IMR-90 (cell line): Measurements from ENCODE around the gene OR10H1. TPM values are rescaled to one million over a fixed set of nuclear protein-coding genes. Genes with fewer than 3 reads are reported as not detected.

Source experiments
- ATAC-seq: fragments of 200-7000 bp; cut with Tn5 transposase; 2 replicates; pipeline ENCODE4 v1.9.1; 2020; ENCODE audit warnings: low read depth, mild to moderate bottlenecking, moderate library complexity
- BruUV-seq: library from RNA; stranded (reverse); fragments of 400-500 nt; replicated peaks from 2 replicates; lab custom pipeline; 2021; lab: Mats Ljungman, UMichigan
- CTCF ChIA-PET: fragments of 300-600 bp; formaldehyde crosslinking; extraction: SDS; loops from one replicate; lab custom pipeline; 2021; ENCODE audit warnings: antibody characterized with exemption; lab: Yijun Ruan, JAX
- POLR2A ChIA-PET: fragments of 300-600 bp; sonication (Branson Sonifier 250); formaldehyde crosslinking; loops from one replicate; lab custom pipeline; 2022; ENCODE audit warnings: antibody characterized with exemption; ENCODE audit not compliant: unreplicated experiment; lab: Charles Lee
- DNase-seq: peaks from one replicate; pipeline ENCODE4 v3.0.0; 2013
- H2AFZ ChIP-seq: replicated peaks from 2 replicates; pipeline ENCODE3; 2013; ENCODE audit warnings: low read length, mild to moderate bottlenecking; ENCODE audit not compliant: poor library complexity
- H2AK5ac ChIP-seq: 2 replicates; pipeline ENCODE4 v1.6.1; 2013; ENCODE audit warnings: low read depth, low read length, inconsistent platforms
- H2AK9ac ChIP-seq: replicated peaks from 2 replicates; pipeline ENCODE3; 2013; ENCODE audit warnings: mild to moderate bottlenecking, low read depth, low read length, moderate library complexity; ENCODE audit not compliant: poor library complexity
- H2BK120ac ChIP-seq: 2 replicates; pipeline ENCODE4 v1.6.1; 2013; ENCODE audit warnings: low read depth, low read length, inconsistent platforms
- H2BK15ac ChIP-seq: 3 replicates; pipeline ENCODE4 v1.6.1; 2013; ENCODE audit warnings: low read depth, low read length, inconsistent platforms
- H2BK20ac ChIP-seq: 2 replicates; pipeline ENCODE4 v1.6.1; 2013; ENCODE audit warnings: low read depth, mild to moderate bottlenecking, inconsistent platforms, low read length, moderate library complexity
- H2BK5ac ChIP-seq: 2 replicates; pipeline ENCODE4 v1.6.1; 2013; ENCODE audit warnings: mild to moderate bottlenecking, low read depth, low read length, inconsistent platforms; ENCODE audit not compliant: poor library complexity, severe bottlenecking
- H3K14ac ChIP-seq: replicated peaks from 2 replicates; pipeline ENCODE4 v1.6.1; 2013; ENCODE audit warnings: low read depth, low read length, inconsistent platforms
- H3K18ac ChIP-seq: 2 replicates; pipeline ENCODE4 v1.6.1; 2013; ENCODE audit warnings: low read depth, low read length, control low read depth
- H3K23ac ChIP-seq: 2 replicates; pipeline ENCODE4 v1.6.1; 2013; ENCODE audit warnings: low read depth, low read length, inconsistent platforms
- H3K27ac ChIP-seq: 2 replicates; pipeline ENCODE4 v1.5.1; 2013; ENCODE audit warnings: mild to moderate bottlenecking, control low read depth, low read length; ENCODE audit not compliant: insufficient read depth
- H3K27me3 ChIP-seq: 2 replicates; pipeline ENCODE4 v1.6.1; 2013; ENCODE audit warnings: low read length; ENCODE audit not compliant: control insufficient read depth, insufficient read depth
- H3K36me3 ChIP-seq: 2 replicates; pipeline ENCODE4 v1.6.1; 2013; ENCODE audit warnings: low read length, mixed read lengths; ENCODE audit not compliant: control insufficient read depth, insufficient read depth
- H3K4ac ChIP-seq: 2 replicates; pipeline ENCODE4 v1.6.1; 2013; ENCODE audit warnings: low read depth, low read length, inconsistent platforms
- H3K4me1 ChIP-seq: 2 replicates; pipeline ENCODE4 v1.6.1; 2013; ENCODE audit warnings: low read length, mixed read lengths; ENCODE audit not compliant: control insufficient read depth, insufficient read depth
- H3K4me2 ChIP-seq: 2 replicates; pipeline ENCODE4 v1.6.1; 2013; ENCODE audit warnings: low read depth, mild to moderate bottlenecking, control low read depth, low read length, moderate library complexity
- H3K4me3 ChIP-seq: 2 replicates; pipeline ENCODE4 v1.5.1; 2013; ENCODE audit warnings: low read depth, mild to moderate bottlenecking, control low read depth, low read length, moderate library complexity; ENCODE audit not compliant: insufficient read depth
- H3K56ac ChIP-seq: 2 replicates; pipeline ENCODE4 v1.6.1; 2013; ENCODE audit warnings: low read length, inconsistent platforms; ENCODE audit not compliant: insufficient read depth; ENCODE audit errors: extremely low read depth
- H3K79me1 ChIP-seq, 2 experiments: 2 replicates each; pipeline ENCODE4 v1.6.1; 2013; ENCODE audit warnings: low read length in 2 of 2, inconsistent platforms in 1 of 2, low read depth in 1 of 2
- H3K9ac ChIP-seq: 2 replicates; pipeline ENCODE4 v1.6.1; 2013; ENCODE audit warnings: low read depth, low read length, control low read depth
- H3K9me1 ChIP-seq: 2 replicates; pipeline ENCODE4 v1.6.1; 2013; ENCODE audit warnings: low read length, inconsistent platforms; ENCODE audit not compliant: insufficient read depth
- H3K9me3 ChIP-seq: 2 replicates; pipeline ENCODE4 v1.6.1; 2013; ENCODE audit warnings: low read length; ENCODE audit not compliant: control insufficient read depth, insufficient read depth
- H4K20me1 ChIP-seq: 2 replicates; pipeline ENCODE4 v1.6.1; 2013; ENCODE audit warnings: low read length, inconsistent platforms; ENCODE audit not compliant: insufficient read depth
- H4K5ac ChIP-seq: 2 replicates; pipeline ENCODE4 v1.6.1; 2013; ENCODE audit warnings: mild to moderate bottlenecking, low read depth, low read length, control low read depth
- H4K8ac ChIP-seq, 2 experiments: 2 replicates each; pipeline ENCODE4 v1.6.1; 2013; ENCODE audit warnings: low read depth in 2 of 2, low read length in 2 of 2, control low read depth in 1 of 2, inconsistent platforms in 1 of 2
- H4K91ac ChIP-seq: 2 replicates; pipeline ENCODE4 v1.6.1; 2013; ENCODE audit warnings: low read depth, low read length, inconsistent platforms; ENCODE audit not compliant: insufficient read depth
- BHLHE40 ChIP-seq: fragments of 150-350 bp; IDR thresholded peaks from 2 replicates; pipeline ENCODE4 v1.6.1; 2016; ENCODE audit warnings: mild to moderate bottlenecking, low read depth, low read length
- CEBPB ChIP-seq: IDR thresholded peaks from 2 replicates; pipeline ENCODE4 v1.6.1; 2012; ENCODE audit warnings: low read depth, low read length, improper control_type of control experiment
- CHD1 ChIP-seq: IDR thresholded peaks from 2 replicates; pipeline ENCODE4 v1.6.1; 2012; ENCODE audit warnings: low read depth, low read length, improper control_type of control experiment
- ELK1 ChIP-seq: fragments of 150-350 bp; IDR thresholded peaks from 2 replicates; pipeline ENCODE4 v1.6.1; 2016; ENCODE audit warnings: low read depth, mild to moderate bottlenecking, low read length, moderate library complexity, borderline replicate concordance
- MAFK ChIP-seq: IDR thresholded peaks from 2 replicates; pipeline ENCODE4 v1.6.1; 2012; ENCODE audit warnings: low read depth, low read length, improper control_type of control experiment
- MAZ ChIP-seq: IDR thresholded peaks from 2 replicates; pipeline ENCODE4 v1.6.1; 2012; ENCODE audit warnings: low read depth, mild to moderate bottlenecking, low read length, improper control_type of control experiment, moderate library complexity, borderline replicate concordance
- MXI1 ChIP-seq: IDR thresholded peaks from 2 replicates; pipeline ENCODE4 v1.6.1; 2012; ENCODE audit warnings: low read depth, mild to moderate bottlenecking, low read length, moderate library complexity, borderline replicate concordance
- NFE2L2 ChIP-seq: fragments of 150-350 bp; IDR thresholded peaks from 2 replicates; pipeline ENCODE4 v1.6.1; 2016; ENCODE audit warnings: low read depth, mild to moderate bottlenecking, low read length
- POLR2A ChIP-seq: IDR thresholded peaks from 2 replicates; pipeline ENCODE4 v1.6.1; 2012; ENCODE audit warnings: mild to moderate bottlenecking, low read depth, low read length
- RAD21 ChIP-seq: IDR thresholded peaks from 2 replicates; pipeline ENCODE4 v1.6.1; 2012; ENCODE audit warnings: low read length, improper control_type of control experiment
- RFX5 ChIP-seq: IDR thresholded peaks from 2 replicates; pipeline ENCODE4 v1.8.0; 2012; ENCODE audit warnings: low read depth, mild to moderate bottlenecking, low read length, moderate library complexity
- SMC3 ChIP-seq: fragments of 150-350 bp; IDR thresholded peaks from 2 replicates; pipeline ENCODE4 v1.6.1; 2016; ENCODE audit warnings: low read depth, mild to moderate bottlenecking, antibody characterized with exemption, low read length, moderate library complexity
- WGBS, 2 experiments: methylation state at CpG; one replicate each; pipeline versions ENCODE4 v1.1.5 to v1.1.7; 2013; ENCODE audit warnings: missing lambda C conversion rate in 2 of 2; ENCODE audit not compliant: insufficient read length in 1 of 2; ENCODE audit errors: extremely low coverage in 2 of 2; 5-methylcytosine and 5-hydroxymethylcytosine counted together
- dilution Hi-C: fragments of 300-500 bp; cut with HindIII; formaldehyde crosslinking; loops from one replicate; pipeline ENCODE4 v1.14.3; 2018; ENCODE audit warnings: low sequenced_read_pairs; ENCODE audit not compliant: unreplicated experiment
- in situ Hi-C: fragments of 300-500 bp; cut with MboI; formaldehyde crosslinking; loops from 3 replicates; pipeline ENCODE4 v1.14.3; 2019; ENCODE audit warnings: low sequenced_read_pairs, inconsistent platforms, mixed read lengths
- intact Hi-C: fragments of 100-400 bp; cut with micrococcal nuclease; formaldehyde crosslinking; loops from 2 replicates; pipeline ENCODE4 v1.10.0; 2022
- polyA plus RNA-seq, 3 experiments: library from polyadenylated mRNA; depleted of rRNA; stranded (reverse); fragments of >200 nt; gene quantifications; 2 replicates each; pipeline ENCODE4 v1.2.3, GENCODE V29; 2012; ENCODE audit warnings: low replicate concordance in 1 of 3
- total RNA-seq: library from RNA; depleted of rRNA; stranded (reverse); fragments of >200 nt; gene quantifications from 2 replicates; pipeline ENCODE4 v1.2.3, GENCODE V29; 2012
- TF ChIP-seq, protein P1 (sequence below): fragments of 150-350 bp; IDR thresholded peaks from 2 replicates; pipeline ENCODE4 v1.6.1; 2017; ENCODE audit warnings: mild to moderate bottlenecking, antibody characterized with exemption, low read length, low read depth
- TF ChIP-seq, protein P2 (sequence below): conservative IDR thresholded peaks from 2 replicates; pipeline ENCODE4 v1.5.1; 2012; ENCODE audit warnings: mild to moderate bottlenecking, low read depth, low read length, improper control_type of control experiment

The OR10H1 gene
- total and polyA plus RNA-seq, 2 of the 4 experiments (the other 2 are of a cell fraction), result not detected

GRCh38 chr19:15769586-15769985 is 45.9 kb downstream of the OR10H1 start:
- H4K20me1 ChIP-seq, result no peaks in the 10 kb centered on the region
- H2BK5ac ChIP-seq, result no peak overlapping the region
- no peak overlapping the region for H3K56ac ChIP-seq
- no peak overlapping the region for H4K91ac ChIP-seq
- no peaks in the 10 kb centered on the region for H3K9me1 ChIP-seq
- H2AFZ ChIP-seq, result no peak overlapping the region
- H3K4ac ChIP-seq, result no peak overlapping the region
- dilution Hi-C loops (no loop called here), in situ Hi-C loops (no loop called here), intact Hi-C loops (no loop called here)
- no peak overlapping the region for H2AK9ac ChIP-seq
- WGBS, 2 experiments, result no CpG with 5 or more reads among the region's 6 CpGs
- ChIA-PET CTCF (no interaction called here), POLR2A (no interaction called here)
- H3K4me1 ChIP-seq, result no peaks in the 10 kb centered on the region
- no peak overlapping the region for H3K4me2 ChIP-seq
- TF ChIP-seq NFE2L2 (no peak), MAZ (no peak), RFX5 (no peak), CEBPB (no peak), BHLHE40 (no peak), POLR2A (no peak), MXI1 (no peak), CHD1 (no peak), RAD21 (no peak), ELK1 (no peak), MAFK (no peak), SMC3 (no peak)
- TF ChIP-seq, protein P1, sequence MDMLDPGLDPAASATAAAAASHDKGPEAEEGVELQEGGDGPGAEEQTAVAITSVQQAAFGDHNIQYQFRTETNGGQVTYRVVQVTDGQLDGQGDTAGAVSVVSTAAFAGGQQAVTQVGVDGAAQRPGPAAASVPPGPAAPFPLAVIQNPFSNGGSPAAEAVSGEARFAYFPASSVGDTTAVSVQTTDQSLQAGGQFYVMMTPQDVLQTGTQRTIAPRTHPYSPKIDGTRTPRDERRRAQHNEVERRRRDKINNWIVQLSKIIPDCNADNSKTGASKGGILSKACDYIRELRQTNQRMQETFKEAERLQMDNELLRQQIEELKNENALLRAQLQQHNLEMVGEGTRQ, result no peak
- TF ChIP-seq, protein P2, sequence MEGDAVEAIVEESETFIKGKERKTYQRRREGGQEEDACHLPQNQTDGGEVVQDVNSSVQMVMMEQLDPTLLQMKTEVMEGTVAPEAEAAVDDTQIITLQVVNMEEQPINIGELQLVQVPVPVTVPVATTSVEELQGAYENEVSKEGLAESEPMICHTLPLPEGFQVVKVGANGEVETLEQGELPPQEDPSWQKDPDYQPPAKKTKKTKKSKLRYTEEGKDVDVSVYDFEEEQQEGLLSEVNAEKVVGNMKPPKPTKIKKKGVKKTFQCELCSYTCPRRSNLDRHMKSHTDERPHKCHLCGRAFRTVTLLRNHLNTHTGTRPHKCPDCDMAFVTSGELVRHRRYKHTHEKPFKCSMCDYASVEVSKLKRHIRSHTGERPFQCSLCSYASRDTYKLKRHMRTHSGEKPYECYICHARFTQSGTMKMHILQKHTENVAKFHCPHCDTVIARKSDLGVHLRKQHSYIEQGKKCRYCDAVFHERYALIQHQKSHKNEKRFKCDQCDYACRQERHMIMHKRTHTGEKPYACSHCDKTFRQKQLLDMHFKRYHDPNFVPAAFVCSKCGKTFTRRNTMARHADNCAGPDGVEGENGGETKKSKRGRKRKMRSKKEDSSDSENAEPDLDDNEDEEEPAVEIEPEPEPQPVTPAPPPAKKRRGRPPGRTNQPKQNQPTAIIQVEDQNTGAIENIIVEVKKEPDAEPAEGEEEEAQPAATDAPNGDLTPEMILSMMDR, result no peak
- no peak overlapping the region for H3K4me3 ChIP-seq
- no peak overlapping the region for H2AK5ac ChIP-seq
- no peak overlapping the region for H3K27ac ChIP-seq
- DNase-seq (no peak), ATAC-seq (no peak)
- H3K18ac ChIP-seq, result no peak overlapping the region
- no peak overlapping the region for H3K9ac ChIP-seq
- no peaks in the 10 kb centered on the region for H3K79me1 ChIP-seq
- no peaks in the 10 kb centered on the region for H3K36me3 ChIP-seq
- peaks cover 31% of the 10 kb centered on the region for H3K9me3 ChIP-seq
- H2BK120ac ChIP-seq, result no peak overlapping the region
- no peak overlapping the region for H4K8ac ChIP-seq
- no peak overlapping the region for H2BK20ac ChIP-seq
- no peak overlapping the region for H2BK15ac ChIP-seq
- no peak overlapping the region for H3K14ac ChIP-seq
- no peak overlapping the region for H4K5ac ChIP-seq
- no peaks in the 10 kb centered on the region for H3K27me3 ChIP-seq
- no TSS peak for BruUV-seq
- no peak overlapping the region for H3K23ac ChIP-seq
